HepG2 (cell line): Measurements from ENCODE around the gene GGTA1. TPM values are rescaled to one million over a fixed set of nuclear protein-coding genes. Genes with fewer than 3 reads are reported as not detected.

Experiments
- ATAC-seq: fragments of 200-7000 bp; cut with Tn5 transposase; 3 replicates; pipeline ENCODE4 v1.9.1; 2020; ENCODE audit warnings: mild to moderate bottlenecking, moderate library complexity
- BruUV-seq: library from RNA; stranded (reverse); fragments of 400-500 nt; replicated peaks from 2 replicates; lab custom pipeline; 2021; lab: Mats Ljungman, UMichigan
- CTCF ChIA-PET: fragments of 300-600 bp; formaldehyde crosslinking; extraction: SDS; loops from one replicate; lab custom pipeline; 2021; ENCODE audit warnings: low total read pairs, inconsistent platforms, low intra/inter-chr PET ratio; lab: Yijun Ruan, JAX
- POLR2A ChIA-PET: fragments of 350-600 bp; sonication (Branson Sonifier 250); formaldehyde crosslinking; loops from one replicate; lab custom pipeline; 2020; ENCODE audit warnings: antibody characterized with exemption, inconsistent platforms; lab: Yijun Ruan, JAX
- DNase-seq: peaks from one replicate; pipeline ENCODE4 v3.0.0-alpha.2; 2015; ENCODE audit warnings: low spot score
- FAIRE-seq: peaks from 3 replicates; lab custom pipeline; 2011; peaks lifted over from hg19 to GRCh38; lab: Jason Lieb, UNC
- H2AFZ ChIP-seq: one replicate; pipeline ENCODE4 v1.6.1; 2011; ENCODE audit warnings: low read length, inconsistent platforms
- H3K27ac ChIP-seq: fragments of 300-600 bp; 3 replicates; pipeline ENCODE4 v1.8.0; 2011; ENCODE audit warnings: mixed run types, mild to moderate bottlenecking, mixed read lengths, low read length, inconsistent platforms; ENCODE audit not compliant: insufficient read depth; ENCODE audit errors: extremely low read length
- H3K27me3 ChIP-seq, 2 experiments: fragments of 200-600 bp in 1 of 2; 2 replicates in 1 of 2; 3 replicates in 1 of 2; pipeline versions ENCODE4 v1.6.0 to v1.8.0; 2011; ENCODE audit warnings: low read length in 2 of 2, mild to moderate bottlenecking in 2 of 2, moderate library complexity in 2 of 2, inconsistent platforms in 1 of 2; ENCODE audit not compliant: insufficient read depth in 2 of 2, control insufficient read depth in 1 of 2
- H3K36me3 ChIP-seq, 2 experiments: fragments of 200-600 bp in 1 of 2; replicated peaks in 1 of 2; 2 replicates in 1 of 2; 3 replicates in 1 of 2; pipeline versions ENCODE4 v1.5.1 to v1.8.0; 2011; ENCODE audit warnings: low read length in 2 of 2, inconsistent platforms in 1 of 2; ENCODE audit not compliant: insufficient read depth in 2 of 2, control insufficient read depth in 1 of 2
- H3K4me1 ChIP-seq: 2 replicates; pipeline ENCODE4 v1.5.1; 2012; ENCODE audit warnings: low read length, inconsistent platforms; ENCODE audit not compliant: insufficient read depth
- H3K4me2 ChIP-seq: 2 replicates; pipeline ENCODE4 v1.6.0; 2011; ENCODE audit warnings: low read depth, low read length, inconsistent platforms
- H3K4me3 ChIP-seq, 3 experiments: fragments of 200-600 bp in 1 of 3; sonication (generic), shearing (Covaris generic) in 1 of 3; replicated peaks in 1 of 3; 2 replicates each; pipeline ENCODE4 v1.5.1; 2011 to 2016; ENCODE audit warnings: low read length in 3 of 3, inconsistent platforms in 2 of 3, low read depth in 2 of 3, mild to moderate bottlenecking in 2 of 3, control low read depth in 1 of 3, mixed read lengths in 1 of 3; ENCODE audit not compliant: insufficient read depth in 1 of 3
- H3K79me2 ChIP-seq: one replicate; pipeline ENCODE4 v1.6.1; 2011; ENCODE audit warnings: low read length, inconsistent platforms; ENCODE audit not compliant: insufficient read depth
- H3K9ac ChIP-seq: 2 replicates; pipeline ENCODE4 v1.6.0; 2011; ENCODE audit warnings: mild to moderate bottlenecking, low read depth, low read length, inconsistent platforms; ENCODE audit not compliant: insufficient read depth
- H3K9me3 ChIP-seq: 2 replicates; pipeline ENCODE4 v1.5.1; 2012; ENCODE audit warnings: mild to moderate bottlenecking, low read length
- H4K20me1 ChIP-seq: 2 replicates; pipeline ENCODE4 v1.6.0; 2011; ENCODE audit warnings: inconsistent platforms, mild to moderate bottlenecking, low read length, moderate library complexity; ENCODE audit not compliant: insufficient read depth
- DNMT3B ChIP-seq: conservative IDR thresholded peaks from 2 replicates; pipeline ENCODE4 v1.6.1; 2016; ENCODE audit warnings: missing biosample characterization, control low read depth
- RBAK ChIP-seq: sonication (generic); formaldehyde crosslinking; IDR thresholded peaks from 2 replicates; pipeline ENCODE4 v1.5.1; 2020; ENCODE audit warnings: mild to moderate bottlenecking, missing genetic modification reagents
- RFXAP ChIP-seq: sonication (generic); formaldehyde crosslinking; IDR thresholded peaks from 2 replicates; pipeline ENCODE4 v1.4.0; 2020; ENCODE audit warnings: missing genetic modification reagents, borderline replicate concordance
- TRIM24 ChIP-seq: sonication (generic); formaldehyde crosslinking; IDR thresholded peaks from 2 replicates; pipeline ENCODE4 v1.8.0; 2022; ENCODE audit warnings: mild to moderate bottlenecking, missing genetic modification reagents
- ZFP36L2 ChIP-seq: sonication (generic); formaldehyde crosslinking; IDR thresholded peaks from 2 replicates; pipeline ENCODE4 v1.4.0; 2020; ENCODE audit warnings: missing genetic modification reagents
- ZMAT3 ChIP-seq: sonication (generic); formaldehyde crosslinking; conservative IDR thresholded peaks from 2 replicates; pipeline ENCODE4 v1.7.0; 2021; ENCODE audit warnings: missing genetic modification reagents
- ZNF17 ChIP-seq: sonication (generic); formaldehyde crosslinking; IDR thresholded peaks from 2 replicates; pipeline ENCODE4 v1.5.0; 2020; ENCODE audit warnings: mild to moderate bottlenecking, missing genetic modification reagents
- ZNF251 ChIP-seq: sonication (generic); formaldehyde crosslinking; IDR thresholded peaks from 2 replicates; pipeline ENCODE4 v1.9.0; 2021; ENCODE audit warnings: mild to moderate bottlenecking, missing genetic modification reagents
- ZNF883 ChIP-seq: sonication (generic); formaldehyde crosslinking; IDR thresholded peaks from 2 replicates; pipeline ENCODE4 v1.5.1; 2020; ENCODE audit warnings: mild to moderate bottlenecking, missing genetic modification reagents; ENCODE audit errors: not compliant biosample characterization
- in situ Hi-C: cut with HindIII; loops from 2 replicates; pipeline ENCODE4 v1.10.0; 2017; ENCODE audit warnings: low pct_unique_long_range_greater_than_20kb; ENCODE audit not compliant: extremely low pct_ligation_motif_present
- intact Hi-C: fragments of 100-400 bp; cut with micrococcal nuclease; formaldehyde crosslinking; loops from one replicate; pipeline ENCODE4 v1.10.0; 2022; ENCODE audit not compliant: unreplicated experiment
- polyA plus RNA-seq, 8 experiments: library from polyadenylated mRNA; depleted of rRNA in 3 of 8; stranded (reverse) in 7 of 8; unstranded in 1 of 8; fragments of >200 nt; fragmentation: Illumina TruSeq in 4 of 8; extraction: Trizol in 4 of 8; gene quantifications; 2 replicates each; pipeline versions ENCODE4 v1.2.1 to v1.2.3, GENCODE V29; 2011 to 2016; ENCODE audit warnings: low read depth in 4 of 8, missing spikeins in 1 of 8, mixed read lengths in 1 of 8; ENCODE audit not compliant: insufficient read depth in 1 of 8
- total RNA-seq, 5 experiments: library from RNA; depleted of rRNA; stranded (reverse); fragments of >200 nt; fragmentation: Illumina TruSeq; extraction: Trizol; gene quantifications; 2 replicates each; pipeline ENCODE4 v1.2.3, GENCODE V29; 2016; ENCODE audit warnings: low read depth in 1 of 5
- TF ChIP-seq, protein P1 (sequence below): sonication (generic); formaldehyde crosslinking; IDR thresholded peaks from 2 replicates; pipeline ENCODE4 v1.5.1; 2020; ENCODE audit warnings: missing genetic modification reagents, mild to moderate bottlenecking, borderline replicate concordance
- TF ChIP-seq, protein P2 (sequence below): sonication (generic); formaldehyde crosslinking; IDR thresholded peaks from 2 replicates; pipeline ENCODE4 v1.5.1; 2020; ENCODE audit warnings: mild to moderate bottlenecking, missing genetic modification reagents, borderline replicate concordance
- TF ChIP-seq, protein P3 (sequence below): sonication (generic); formaldehyde crosslinking; IDR thresholded peaks from 2 replicates; pipeline ENCODE4 v1.9.0; 2021; ENCODE audit warnings: missing genetic modification reagents, mild to moderate bottlenecking, borderline replicate concordance
- TF ChIP-seq, protein P4 (sequence below): sonication (generic); formaldehyde crosslinking; IDR thresholded peaks from 2 replicates; pipeline ENCODE4 v1.4.0; 2020; ENCODE audit warnings: mild to moderate bottlenecking, missing genetic modification reagents
- TF ChIP-seq, protein P5 (sequence below): IDR thresholded peaks from 2 replicates; pipeline ENCODE4 v1.6.1; 2016; ENCODE audit warnings: low read depth, missing genetic modification reagents, missing compliant biosample characterization

Gene GGTA1
- total and polyA plus RNA-seq, 2 of the 13 experiments (the other 11 are each of a cell fraction or from before 2014, with no cell fraction given): not detected

GRCh38 chr9:121434969-121435368 is 64.7 kb downstream of the GGTA1 start:
- Histone ChIP-seq H3K4me3 (no peak overlapping the region), H3K79me2 (no peaks in the 10 kb centered on the region), H3K36me3 (no peaks in the 10 kb centered on the region), H3K27ac (no peak overlapping the region), H3K9me3 (no peaks in the 10 kb centered on the region), H3K27me3 (peaks cover 1 to 6% of the 10 kb centered on the region in 2 experiments; a peak in 4 of 5 replicates), H3K9ac (no peak overlapping the region), H3K4me2 (no peak overlapping the region), H3K4me1 (peaks cover 13% of the 10 kb centered on the region), H2AFZ (no peak overlapping the region), H4K20me1 (no peaks in the 10 kb centered on the region)
- in situ Hi-C loops (no loop called here), intact Hi-C loops (no loop called here)
- CTCF ChIA-PET: no interaction called here
- ATAC-seq: no peak
- BruUV-seq: no TSS peak
- FAIRE-seq: no peak
- no peak for DNase-seq
- POLR2A ChIA-PET: no interaction called here
- TF ChIP-seq, protein P1, sequence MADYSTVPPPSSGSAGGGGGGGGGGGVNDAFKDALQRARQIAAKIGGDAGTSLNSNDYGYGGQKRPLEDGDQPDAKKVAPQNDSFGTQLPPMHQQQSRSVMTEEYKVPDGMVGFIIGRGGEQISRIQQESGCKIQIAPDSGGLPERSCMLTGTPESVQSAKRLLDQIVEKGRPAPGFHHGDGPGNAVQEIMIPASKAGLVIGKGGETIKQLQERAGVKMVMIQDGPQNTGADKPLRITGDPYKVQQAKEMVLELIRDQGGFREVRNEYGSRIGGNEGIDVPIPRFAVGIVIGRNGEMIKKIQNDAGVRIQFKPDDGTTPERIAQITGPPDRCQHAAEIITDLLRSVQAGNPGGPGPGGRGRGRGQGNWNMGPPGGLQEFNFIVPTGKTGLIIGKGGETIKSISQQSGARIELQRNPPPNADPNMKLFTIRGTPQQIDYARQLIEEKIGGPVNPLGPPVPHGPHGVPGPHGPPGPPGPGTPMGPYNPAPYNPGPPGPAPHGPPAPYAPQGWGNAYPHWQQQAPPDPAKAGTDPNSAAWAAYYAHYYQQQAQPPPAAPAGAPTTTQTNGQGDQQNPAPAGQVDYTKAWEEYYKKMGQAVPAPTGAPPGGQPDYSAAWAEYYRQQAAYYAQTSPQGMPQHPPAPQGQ (CRISPR knock-in tag): no peak
- TF ChIP-seq ZMAT3 (CRISPR knock-in tag) (no peak), ZNF17 (CRISPR knock-in tag) (no peak), RBAK (CRISPR knock-in tag) (no peak), DNMT3B (CRISPR knock-in tag) (no peak), ZNF883 (CRISPR knock-in tag) (no peak), ZFP36L2 (CRISPR knock-in tag) (no peak), RFXAP (CRISPR knock-in tag) (no peak), TRIM24 (CRISPR knock-in tag) (no peak), ZNF251 (CRISPR knock-in tag) (no peak)
- TF ChIP-seq, protein P2, sequence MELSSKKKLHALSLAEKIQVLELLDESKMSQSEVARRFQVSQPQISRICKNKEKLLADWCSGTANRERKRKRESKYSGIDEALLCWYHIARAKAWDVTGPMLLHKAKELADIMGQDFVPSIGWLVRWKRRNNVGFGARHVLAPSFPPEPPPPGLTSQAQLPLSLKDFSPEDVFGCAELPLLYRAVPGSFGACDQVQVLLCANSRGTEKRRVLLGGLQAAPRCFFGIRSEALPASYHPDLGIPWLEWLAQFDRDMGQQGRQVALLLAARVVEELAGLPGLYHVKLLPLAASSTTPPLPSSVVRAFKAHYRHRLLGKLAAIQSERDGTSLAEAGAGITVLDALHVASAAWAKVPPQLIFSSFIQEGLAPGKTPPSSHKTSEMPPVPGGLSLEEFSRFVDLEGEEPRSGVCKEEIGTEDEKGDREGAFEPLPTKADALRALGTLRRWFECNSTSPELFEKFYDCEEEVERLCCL (CRISPR knock-in tag): no peak
- TF ChIP-seq, protein P3, sequence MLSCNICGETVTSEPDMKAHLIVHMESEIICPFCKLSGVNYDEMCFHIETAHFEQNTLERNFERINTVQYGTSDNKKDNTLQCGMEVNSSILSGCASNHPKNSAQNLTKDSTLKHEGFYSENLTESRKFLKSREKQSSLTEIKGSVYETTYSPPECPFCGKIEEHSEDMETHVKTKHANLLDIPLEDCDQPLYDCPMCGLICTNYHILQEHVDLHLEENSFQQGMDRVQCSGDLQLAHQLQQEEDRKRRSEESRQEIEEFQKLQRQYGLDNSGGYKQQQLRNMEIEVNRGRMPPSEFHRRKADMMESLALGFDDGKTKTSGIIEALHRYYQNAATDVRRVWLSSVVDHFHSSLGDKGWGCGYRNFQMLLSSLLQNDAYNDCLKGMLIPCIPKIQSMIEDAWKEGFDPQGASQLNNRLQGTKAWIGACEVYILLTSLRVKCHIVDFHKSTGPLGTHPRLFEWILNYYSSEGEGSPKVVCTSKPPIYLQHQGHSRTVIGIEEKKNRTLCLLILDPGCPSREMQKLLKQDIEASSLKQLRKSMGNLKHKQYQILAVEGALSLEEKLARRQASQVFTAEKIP (CRISPR knock-in tag): no peak
- TF ChIP-seq, protein P4, sequence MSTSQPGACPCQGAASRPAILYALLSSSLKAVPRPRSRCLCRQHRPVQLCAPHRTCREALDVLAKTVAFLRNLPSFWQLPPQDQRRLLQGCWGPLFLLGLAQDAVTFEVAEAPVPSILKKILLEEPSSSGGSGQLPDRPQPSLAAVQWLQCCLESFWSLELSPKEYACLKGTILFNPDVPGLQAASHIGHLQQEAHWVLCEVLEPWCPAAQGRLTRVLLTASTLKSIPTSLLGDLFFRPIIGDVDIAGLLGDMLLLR (CRISPR knock-in tag): no peak
- TF ChIP-seq, protein P5, sequence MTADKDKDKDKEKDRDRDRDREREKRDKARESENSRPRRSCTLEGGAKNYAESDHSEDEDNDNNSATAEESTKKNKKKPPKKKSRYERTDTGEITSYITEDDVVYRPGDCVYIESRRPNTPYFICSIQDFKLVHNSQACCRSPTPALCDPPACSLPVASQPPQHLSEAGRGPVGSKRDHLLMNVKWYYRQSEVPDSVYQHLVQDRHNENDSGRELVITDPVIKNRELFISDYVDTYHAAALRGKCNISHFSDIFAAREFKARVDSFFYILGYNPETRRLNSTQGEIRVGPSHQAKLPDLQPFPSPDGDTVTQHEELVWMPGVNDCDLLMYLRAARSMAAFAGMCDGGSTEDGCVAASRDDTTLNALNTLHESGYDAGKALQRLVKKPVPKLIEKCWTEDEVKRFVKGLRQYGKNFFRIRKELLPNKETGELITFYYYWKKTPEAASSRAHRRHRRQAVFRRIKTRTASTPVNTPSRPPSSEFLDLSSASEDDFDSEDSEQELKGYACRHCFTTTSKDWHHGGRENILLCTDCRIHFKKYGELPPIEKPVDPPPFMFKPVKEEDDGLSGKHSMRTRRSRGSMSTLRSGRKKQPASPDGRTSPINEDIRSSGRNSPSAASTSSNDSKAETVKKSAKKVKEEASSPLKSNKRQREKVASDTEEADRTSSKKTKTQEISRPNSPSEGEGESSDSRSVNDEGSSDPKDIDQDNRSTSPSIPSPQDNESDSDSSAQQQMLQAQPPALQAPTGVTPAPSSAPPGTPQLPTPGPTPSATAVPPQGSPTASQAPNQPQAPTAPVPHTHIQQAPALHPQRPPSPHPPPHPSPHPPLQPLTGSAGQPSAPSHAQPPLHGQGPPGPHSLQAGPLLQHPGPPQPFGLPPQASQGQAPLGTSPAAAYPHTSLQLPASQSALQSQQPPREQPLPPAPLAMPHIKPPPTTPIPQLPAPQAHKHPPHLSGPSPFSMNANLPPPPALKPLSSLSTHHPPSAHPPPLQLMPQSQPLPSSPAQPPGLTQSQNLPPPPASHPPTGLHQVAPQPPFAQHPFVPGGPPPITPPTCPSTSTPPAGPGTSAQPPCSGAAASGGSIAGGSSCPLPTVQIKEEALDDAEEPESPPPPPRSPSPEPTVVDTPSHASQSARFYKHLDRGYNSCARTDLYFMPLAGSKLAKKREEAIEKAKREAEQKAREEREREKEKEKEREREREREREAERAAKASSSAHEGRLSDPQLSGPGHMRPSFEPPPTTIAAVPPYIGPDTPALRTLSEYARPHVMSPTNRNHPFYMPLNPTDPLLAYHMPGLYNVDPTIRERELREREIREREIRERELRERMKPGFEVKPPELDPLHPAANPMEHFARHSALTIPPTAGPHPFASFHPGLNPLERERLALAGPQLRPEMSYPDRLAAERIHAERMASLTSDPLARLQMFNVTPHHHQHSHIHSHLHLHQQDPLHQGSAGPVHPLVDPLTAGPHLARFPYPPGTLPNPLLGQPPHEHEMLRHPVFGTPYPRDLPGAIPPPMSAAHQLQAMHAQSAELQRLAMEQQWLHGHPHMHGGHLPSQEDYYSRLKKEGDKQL (CRISPR knock-in tag): no peak
